CD4-positive, alpha-beta T cell treated with Interleukin-15 for 1 hour (primary cell): ENCODE measurements around the gene TBC1D9B.
"Not testable (repeated sequence)": the region's sequence is repeated elsewhere in the genome, so short reads cannot be mapped to it uniquely, and the experiment has no call there.

ENCODE experiments used
- DNase-seq: peaks from one replicate; pipeline ENCODE4 v3.0.0-alpha.2; 2020

TBC1D9B gene

DNA sequence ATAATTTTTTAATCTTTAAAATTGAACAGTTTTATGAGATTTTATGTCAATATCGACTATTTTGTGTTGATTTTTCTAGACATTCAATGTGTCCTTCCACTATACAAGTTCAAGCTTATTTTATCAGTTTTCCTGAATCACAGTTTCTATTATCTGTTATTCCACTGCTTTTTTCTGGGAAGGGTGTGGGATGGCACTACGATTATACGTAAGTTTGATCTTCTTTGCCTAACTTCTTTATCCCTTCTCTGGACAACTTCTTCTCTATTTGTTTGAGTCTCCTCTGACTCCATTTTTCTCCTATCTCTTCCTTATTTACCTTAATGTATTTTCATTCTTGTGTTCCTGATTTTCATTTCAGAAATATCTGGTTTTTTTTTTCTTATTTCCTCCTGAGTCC is 24.5 kb downstream of the TBC1D9B start:
- DNase-seq: no peak

DNA sequence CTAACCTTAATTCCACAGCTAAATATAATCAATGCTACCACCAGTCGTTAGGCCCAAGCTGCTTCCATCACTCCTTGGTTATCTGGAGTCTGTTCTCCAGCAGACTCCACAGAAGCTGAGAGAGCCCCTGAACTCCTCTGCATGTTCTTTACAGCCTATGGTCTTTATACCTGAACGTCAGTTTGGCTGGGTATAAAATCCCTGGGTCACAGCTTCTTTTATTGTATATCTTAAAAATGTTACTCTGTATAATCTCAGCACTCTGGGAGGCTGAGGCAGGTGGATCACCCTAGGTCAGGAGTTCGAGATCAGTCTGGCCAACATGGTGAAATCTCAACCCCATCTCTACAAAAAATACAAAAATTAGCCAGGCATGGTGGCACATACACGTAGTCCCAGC is 25.4 kb downstream of the TBC1D9B start:
- DNase-seq: no peak

DNA sequence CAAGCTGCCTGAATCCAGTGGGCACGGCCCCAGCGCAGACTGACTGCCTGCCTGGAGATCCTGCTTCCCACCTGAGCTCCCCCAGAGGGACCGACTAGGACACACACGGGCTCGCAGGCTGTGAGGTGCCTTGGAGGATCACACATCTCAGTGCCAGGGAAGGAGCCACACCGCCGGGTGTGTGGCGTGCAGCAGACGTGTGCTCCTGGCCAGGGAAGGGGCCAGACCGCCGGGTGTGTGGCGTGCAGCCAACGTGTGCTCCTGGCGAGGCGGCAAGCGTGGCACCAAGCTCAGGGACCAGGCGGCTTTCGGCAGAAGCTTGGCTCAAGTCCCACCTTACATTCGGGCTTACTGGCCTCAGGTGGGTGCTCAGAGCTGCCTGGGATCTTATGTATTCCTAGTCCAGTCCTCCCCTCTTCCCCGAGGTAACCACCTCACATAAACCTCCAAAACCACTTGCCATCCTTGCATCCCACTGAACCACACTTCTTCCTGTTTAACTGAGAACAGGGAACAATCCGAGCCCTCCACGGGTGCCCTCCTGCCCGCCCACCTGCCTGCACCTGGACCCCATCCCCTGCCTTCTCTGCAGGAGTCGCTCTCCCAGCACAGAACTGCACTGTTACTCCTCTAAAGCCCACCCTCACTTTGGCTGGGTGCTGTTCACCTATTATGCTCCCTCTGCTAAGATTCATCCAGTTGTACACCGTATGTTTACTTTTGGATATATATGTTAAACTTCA is 26.7 kb downstream of the TBC1D9B start:
- no peak for DNase-seq

DNA sequence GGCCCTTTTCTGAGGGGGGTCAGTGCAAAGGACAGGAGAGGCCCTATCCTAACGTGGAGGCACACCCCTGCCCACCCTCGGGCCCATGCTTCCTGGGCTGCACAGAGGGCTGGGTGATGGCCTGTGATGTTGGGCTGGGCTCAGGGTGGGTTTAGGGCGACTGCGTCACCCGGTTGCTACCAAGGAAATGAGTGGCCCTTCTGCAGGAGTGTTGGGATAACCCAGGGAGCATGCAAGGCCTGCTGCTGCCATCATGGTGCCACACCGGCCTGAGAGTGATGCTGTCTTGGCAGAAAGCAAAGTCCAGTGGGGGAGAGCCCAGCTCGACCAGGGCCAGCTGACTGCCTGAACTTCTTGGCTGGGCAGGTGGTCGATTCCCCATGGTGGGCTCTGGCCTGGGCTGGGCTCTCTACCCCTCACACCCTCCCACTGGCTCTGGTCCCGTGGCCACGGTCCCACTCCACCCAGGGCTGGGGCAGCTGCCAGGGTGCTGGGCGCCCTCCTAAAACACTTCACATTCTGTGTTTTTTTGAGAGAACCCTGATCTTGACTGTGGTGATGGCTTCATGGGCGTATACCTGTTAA is 27.5 kb downstream of the TBC1D9B start:
- no peak for DNase-seq

- no peak for DNase-seq
Measured at GRCh38 chr5:179879690-179880010, 28.0 kb downstream of the TBC1D9B start.

- DNase-seq: no peak
Measured at GRCh38 chr5:179879003-179879689, 28.6 kb downstream of the TBC1D9B start.

DNA sequence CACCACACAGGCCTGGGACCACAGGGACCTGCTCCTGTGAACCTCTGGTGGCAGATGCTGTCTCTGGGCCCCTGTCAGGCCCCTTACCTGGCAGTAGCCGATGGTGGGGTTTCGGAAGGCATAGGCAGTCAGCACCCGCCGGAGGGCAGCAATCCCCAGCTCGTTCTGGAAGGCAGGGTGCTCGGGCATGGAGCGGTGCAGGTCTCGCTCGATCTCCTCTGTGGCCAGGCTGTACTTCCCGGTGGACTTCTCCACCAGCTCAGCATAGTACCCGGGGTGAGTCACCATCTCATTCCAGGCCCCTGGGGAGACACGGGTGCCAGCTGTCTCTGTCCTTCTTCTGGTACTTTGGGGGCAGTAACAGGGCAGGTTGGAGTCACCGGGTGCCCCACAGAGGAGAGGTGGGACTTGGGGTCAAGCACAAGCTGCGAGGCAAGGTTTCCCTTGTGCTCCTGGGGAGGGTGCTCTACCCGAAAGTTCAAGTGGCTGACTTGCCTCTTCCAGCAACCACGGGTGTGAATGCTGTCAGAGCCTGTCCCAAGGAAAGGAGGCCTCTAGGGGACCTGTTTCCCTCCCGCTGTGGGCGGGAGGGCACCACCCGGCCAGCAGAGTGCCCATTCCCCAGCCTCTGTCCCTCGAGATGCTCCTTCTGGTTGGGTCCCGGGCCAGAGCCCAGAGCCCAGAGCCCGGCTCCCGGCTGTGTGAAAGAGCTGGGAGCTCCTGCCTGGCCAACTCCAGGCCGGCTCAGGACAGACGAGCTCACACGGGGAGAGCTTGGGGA is 29.3 kb downstream of the TBC1D9B start:
- no peak for DNase-seq

- DNase-seq: no peak
Measured at GRCh38 chr5:179876610-179876952, 31.1 kb downstream of the TBC1D9B start.

DNA sequence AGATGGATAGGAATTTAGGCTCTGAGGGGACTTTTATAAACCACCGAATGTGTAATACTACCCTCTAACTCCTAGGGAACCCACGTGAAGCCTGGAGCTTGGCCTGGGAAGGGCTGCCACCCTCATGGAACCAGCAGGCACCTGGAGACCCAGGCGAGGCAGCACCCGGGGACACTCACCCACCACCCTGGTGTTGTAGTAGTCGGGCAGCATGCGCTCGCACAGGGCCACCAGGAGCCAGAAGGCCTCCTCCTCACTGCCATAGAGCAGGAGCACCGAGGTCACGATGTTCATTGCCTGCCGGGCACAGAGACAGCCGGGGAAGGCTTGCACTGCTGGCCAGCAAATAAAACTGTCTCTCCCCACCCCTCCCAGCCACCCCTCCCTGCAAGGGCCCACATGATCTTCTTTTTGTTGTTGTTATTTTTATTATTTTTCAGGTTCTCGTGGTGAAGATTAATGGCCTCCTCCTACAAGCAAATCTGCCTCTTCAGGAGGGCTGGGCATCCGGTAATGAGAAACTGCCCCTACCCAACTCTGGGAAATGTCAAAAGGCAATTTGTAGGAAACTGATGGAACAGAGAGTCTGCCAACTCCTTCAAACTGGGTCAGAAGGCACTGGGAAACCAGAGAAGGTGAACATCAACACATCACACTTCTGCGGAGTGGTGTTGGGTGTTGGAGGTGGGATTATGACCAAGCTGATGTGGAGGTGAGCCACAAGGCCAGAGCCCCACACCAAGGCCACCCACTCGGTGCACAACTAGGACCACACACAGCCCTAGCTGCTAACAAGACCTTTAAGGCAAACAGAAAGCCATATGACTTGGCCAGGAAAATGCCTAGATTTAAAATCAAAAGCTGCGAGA is 31.7 kb downstream of the TBC1D9B start:
- no peak for DNase-seq

DNA sequence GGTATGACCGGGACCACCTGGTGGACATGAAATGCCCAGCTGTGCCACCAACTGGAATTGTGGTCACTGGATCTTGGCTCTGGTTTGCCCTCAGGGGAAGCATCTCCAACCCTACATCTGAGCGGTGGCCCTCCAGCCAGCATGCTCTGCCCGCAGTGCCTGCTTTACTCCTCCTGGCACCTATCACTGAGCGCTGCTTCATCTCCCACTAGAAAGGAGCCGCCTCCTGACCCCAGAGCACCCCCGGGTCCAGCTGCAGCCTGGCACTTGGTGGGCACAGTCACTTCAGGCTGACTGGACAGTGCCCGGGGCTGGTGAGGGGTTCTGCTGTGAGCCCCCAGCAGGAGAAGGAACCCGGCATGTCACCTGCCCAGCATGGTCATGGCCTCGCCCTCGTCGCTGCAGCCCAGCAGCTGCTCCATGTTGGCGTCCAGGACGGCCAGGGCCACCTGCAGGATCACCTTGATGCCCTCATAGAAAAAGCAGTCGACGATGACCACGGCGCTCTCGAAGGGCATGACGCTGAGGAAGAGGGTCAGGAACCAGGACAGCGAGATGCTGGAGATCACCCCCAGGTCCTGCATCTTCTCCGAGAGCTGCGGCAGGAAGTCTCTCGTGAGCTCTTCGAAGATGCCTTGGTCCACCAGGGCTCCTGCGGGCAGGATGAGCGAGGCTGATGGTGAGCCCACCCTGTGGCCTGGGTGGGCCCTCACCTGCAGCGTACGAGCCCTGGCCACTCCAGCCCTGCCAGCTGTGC is 33.0 kb downstream of the TBC1D9B start:
- DNase-seq: no peak

DNA sequence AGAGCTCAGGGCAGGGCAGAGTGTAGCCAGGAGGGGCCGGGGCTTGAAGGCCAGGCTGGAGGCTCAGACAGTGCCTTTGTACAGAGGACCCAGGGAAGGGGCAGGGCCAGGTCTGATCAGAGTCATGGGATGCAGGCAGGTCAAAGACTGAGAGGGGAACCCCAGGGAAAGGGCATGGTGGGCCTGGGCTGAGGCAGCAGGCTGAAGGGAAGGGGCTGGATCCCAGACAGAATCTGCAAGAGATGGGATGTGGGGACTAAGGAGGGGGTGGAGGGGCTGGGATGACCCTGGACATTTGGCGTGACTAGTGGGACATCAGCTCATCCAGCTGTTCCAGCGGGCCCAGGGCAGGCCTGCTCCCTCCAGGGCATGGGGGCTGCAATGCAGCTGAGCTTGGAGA is 33.6 kb downstream of the TBC1D9B start:
- DNase-seq: no peak

- no peak for DNase-seq
Measured at GRCh38 chr5:179873588-179874110, 34.0 kb downstream of the TBC1D9B start.

DNA sequence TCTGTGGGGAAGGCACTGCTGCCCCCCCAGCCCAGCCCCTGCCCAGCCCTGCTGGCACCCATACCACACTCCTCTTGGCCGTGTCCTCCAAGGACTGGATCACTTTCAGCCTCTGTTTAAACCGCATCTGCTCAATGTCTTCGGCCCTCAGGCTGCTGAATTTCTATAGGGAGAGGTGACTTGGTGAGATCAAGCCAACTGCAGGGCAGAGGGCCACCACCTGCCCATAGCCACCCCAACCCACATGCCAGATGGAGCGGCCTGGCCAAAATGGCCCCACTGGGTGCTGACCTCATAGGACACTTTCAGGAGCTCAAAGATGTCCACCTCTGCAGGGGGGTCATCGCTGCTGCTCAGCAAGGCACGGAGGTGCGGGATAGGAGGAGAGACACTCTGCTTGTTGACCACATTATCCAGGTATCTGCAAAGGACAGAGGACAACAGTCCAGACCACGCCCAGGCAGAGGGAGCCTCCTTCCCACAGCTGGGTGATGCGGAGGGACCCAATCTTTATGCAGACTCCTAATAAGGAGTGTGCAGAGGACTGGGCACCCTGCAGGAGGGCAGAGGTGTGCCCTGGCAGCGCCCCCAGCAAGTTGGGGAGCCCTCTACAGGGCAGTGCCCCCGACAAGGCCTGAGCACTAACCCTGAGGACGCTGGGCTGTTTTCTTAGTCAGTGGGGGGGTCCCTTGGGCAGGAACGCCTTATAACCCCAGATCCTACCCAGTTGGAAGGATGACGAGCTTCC is 34.7 kb downstream of the TBC1D9B start:
- DNase-seq: no peak

DNA sequence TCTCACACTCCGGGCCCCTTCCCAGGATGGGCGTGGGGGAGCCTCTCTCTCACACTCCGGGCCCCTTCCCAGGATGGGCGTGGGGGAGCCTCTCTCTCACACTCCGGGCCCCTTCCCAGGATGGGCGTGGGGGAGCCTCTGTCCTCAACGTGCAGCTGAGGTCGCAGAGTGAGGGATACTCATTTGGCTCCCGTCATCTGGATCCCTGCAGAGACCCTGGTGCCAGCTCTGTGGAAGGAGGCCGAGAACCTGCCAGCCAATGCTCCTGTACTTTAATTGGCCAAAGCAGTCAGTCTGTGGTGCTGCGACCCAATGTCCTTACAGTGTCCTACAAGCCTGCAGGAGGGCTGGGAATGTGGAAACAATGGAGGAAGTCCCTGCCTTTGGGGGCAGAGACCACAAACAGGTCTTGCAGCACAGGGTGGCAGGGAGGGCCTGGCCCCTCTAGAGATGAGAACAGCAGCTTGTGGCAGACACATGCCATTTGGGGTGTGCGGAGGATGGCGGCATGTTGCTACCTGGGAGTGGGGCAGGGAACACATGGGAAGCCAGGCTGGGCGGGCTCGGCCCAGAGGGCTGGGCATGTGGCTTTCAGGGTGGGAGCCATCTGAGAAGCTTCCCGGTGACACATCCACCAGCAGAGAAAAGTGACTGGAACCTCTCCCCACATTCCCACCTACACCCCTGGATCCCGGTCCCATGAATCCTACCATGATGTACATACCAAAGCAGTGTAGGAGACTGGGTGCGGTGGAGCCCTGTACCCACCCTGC is 35.5 kb downstream of the TBC1D9B start:
- DNase-seq: no peak

DNA sequence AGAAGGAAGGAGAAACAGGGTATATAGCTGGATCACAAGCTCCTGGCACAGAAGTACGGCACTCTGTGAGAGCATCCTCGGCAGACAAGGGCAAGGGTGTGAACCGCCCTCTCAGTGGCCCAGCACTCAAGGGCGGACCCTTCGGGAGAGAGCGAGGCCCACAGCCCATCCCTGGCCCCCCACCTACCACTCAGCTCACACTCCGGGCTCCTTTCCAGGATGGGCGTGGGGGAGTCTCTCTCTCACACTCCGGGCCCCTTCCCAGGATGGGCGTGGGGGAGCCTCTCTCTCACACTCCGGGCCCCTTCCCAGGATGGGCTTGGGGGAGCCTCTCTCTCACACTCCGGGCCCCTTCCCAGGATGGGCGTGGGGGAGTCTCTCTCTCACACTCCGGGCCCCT is 36.2 kb downstream of the TBC1D9B start:
- not testable (repeated sequence) for DNase-seq

DNA sequence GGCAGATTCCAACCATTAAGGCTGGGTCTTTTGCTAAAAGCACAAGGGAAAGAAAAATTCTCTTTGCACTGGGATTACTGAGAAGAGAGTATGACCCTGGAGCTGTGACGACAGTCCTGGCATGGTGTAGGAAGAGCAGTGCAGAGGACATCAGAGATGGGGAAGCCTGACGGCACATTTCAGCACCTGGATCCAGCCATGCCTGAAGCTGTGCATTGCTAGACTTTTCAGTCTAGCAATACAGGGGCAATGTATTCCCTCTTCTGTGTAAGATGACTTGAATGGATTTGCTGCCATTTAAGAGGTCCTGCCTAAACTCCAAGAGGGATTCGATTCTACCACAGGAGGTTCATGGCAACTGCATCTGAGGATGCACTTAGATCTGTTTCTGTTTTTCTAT is 36.7 kb downstream of the TBC1D9B start:
- no peak for DNase-seq

DNA sequence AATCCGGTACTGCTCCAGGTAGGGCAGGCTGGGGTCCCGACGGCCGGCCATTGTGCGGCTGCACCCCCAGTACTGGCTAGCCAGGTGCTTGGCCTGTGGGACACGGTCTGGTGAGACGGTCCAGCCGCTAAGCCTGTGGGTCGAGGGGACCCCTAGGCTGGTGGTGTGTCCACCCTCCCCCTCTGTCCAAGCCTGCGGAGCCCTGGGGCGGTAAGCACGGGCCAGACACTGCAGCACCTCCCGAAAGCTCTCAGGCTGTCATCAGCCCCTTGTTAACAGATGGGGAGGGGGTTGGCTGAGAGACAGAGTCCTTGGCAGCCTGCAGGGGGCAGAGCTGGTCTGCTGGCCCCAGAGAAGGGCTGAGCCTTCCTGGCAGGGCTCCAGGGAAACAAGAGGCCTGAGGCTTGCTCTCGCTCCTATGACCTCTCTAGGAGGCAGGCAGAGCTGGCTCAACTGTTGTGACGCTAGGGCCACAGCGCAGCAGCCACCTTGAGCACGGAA is 37.2 kb downstream of the TBC1D9B start:
- DNase-seq: no peak

DNA sequence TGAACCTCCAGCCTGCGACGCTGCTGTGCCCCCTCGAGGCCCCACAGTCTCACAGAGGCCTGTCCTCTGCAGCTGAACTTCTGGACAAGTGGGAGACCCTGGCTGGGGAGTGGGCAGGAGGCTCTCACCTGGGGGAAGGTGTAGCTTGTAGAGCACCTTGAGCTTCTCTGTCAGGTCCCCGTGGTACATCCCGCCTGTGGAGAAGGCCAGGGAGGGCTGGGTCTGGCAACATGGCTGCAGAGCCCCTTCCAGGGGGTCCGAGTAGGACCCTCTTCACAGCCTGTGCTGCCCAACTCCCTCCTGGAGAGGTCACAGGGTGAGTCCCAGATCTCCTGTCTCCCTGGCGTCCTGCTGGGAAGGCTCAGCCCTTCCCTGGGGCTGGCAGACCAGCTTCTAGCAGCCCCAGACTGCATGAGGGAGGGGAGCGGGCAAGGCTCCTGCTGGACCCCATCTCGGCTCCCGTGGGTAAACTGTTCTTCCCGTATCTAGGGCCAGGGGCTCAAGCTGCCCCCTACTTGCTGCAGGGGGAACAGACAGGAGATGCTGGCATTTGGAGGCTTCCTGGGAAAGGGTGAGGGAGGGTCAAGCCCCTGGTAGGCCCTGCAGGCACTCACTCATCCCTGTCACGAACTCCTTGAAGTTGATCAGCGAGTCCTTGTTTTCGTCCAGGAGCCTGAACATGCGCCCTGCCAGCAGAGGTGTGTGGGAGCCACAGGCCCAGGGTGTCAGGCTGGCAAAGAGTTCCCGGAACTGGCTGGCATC is 37.9 kb downstream of the TBC1D9B start:
- no peak for DNase-seq

DNA sequence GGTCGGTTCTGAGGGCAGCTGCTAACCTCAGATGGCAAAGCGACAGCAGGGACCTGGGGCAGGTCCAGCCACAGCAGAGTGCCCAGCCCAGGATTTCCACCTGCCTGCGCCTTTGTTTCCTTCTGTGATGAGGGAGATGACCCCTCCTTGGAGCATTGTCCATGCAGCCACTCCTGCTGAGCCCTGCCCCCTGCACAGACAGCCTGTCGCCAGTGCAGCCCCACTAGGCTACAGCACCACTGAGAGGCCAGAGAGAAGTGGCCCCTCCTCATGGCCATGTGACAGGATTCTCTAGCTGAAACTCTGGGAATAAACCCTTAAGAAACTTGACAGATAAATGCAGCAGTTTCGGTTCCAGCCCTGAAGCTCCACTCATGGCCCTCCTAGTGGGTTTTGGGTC is 38.6 kb downstream of the TBC1D9B start:
- DNase-seq: no peak
